ENCODE data around the gene TIGIT.

DNA sequence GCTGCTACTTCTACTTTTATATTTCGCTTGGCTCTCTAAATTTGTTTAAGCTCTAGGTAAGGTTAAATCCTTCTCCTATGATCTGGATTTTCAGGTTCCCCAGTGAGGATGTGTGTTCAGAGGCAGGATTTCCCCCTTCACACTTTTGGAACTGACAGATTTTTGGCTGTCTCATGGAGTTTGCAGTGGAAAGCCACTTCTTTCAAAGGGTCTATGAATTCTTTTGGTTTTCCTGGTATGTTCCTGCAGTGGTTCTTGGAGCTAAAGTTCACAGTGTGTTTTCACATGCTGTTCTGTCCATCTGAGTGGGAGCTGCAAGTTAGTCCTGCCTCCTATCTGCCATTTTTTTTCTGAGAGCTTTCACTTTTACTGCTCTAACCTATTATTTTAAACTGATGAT, 21.6 kb upstream of the TIGIT start:
- TF ChIP-seq CTCF (IDR thresholded peaks at IDR 0.05) (no peak), POLR2A (IDR thresholded peaks at IDR 0.05) (no peak)
